B cell (primary cell): ENCODE measurements around the gene JAM2. TPM values are rescaled to one million over a fixed set of nuclear protein-coding genes. Genes with fewer than 3 reads are reported as not detected.
A peak's percentile ranks its signal among the peaks of the same experiment; 100 is the strongest.

Experiments used
- ATAC-seq: fragments of 200-7000 bp; cut with Tn5 transposase; one replicate; pipeline ENCODE4 v1.10.0; 2021; ENCODE audit warnings: low read depth, mild to moderate bottlenecking, moderate number of reproducible peaks, moderate library complexity
- CTCF ChIA-PET: fragments of 350-600 bp; sonication (Branson Sonifier 250); formaldehyde crosslinking; loops from one replicate; lab custom pipeline; 2021; ENCODE audit warnings: antibody characterized with exemption, inconsistent platforms; lab: Charles Lee
- POLR2A ChIA-PET: fragments of 350-600 bp; sonication (Branson Sonifier 250); formaldehyde crosslinking; loops from one replicate; lab custom pipeline; 2021; ENCODE audit warnings: antibody characterized with exemption; lab: Charles Lee
- DNase-seq: peaks from one replicate; pipeline ENCODE4 v3.0.0; 2013
- H2AFZ ChIP-seq: 2 replicates; pipeline ENCODE4 v1.6.1; 2012; ENCODE audit warnings: mild to moderate bottlenecking, low read depth, low read length; ENCODE audit not compliant: insufficient read depth, poor library complexity, severe bottlenecking
- H3K27ac ChIP-seq, 2 donors: 1 replicate in 1 of 2; 2 replicates in 1 of 2; pipeline ENCODE4 v1.5.1; 2012 to 2013; ENCODE audit warnings: low read length in 2 of 2, mild to moderate bottlenecking in 2 of 2, moderate library complexity in 1 of 2
- H3K27me3 ChIP-seq, 4 experiments: fragments of 200-600 bp in 1 of 4; sonication (generic) in 1 of 4; replicated peaks in 1 of 4; 1 replicate in 2 of 4; 2 replicates in 2 of 4; pipeline versions ENCODE4 v1.6.1 to v1.7.0; 2013 to 2016; ENCODE audit warnings: low read length in 3 of 4, mild to moderate bottlenecking in 2 of 4, mixed read lengths in 1 of 4, moderate library complexity in 1 of 4; ENCODE audit not compliant: insufficient read depth in 4 of 4, control insufficient read depth in 3 of 4; ENCODE audit errors: control extremely low read depth in 1 of 4
- H3K36me3 ChIP-seq, 2 experiments: replicated peaks in 1 of 2; 1 replicate in 1 of 2; 2 replicates in 1 of 2; pipeline versions ENCODE4 v1.6.1 to v1.7.1; 2013; ENCODE audit warnings: low read length in 1 of 2; ENCODE audit not compliant: insufficient read depth in 2 of 2, control insufficient read depth in 1 of 2; ENCODE audit errors: control extremely low read depth in 1 of 2, extremely low read depth in 1 of 2
- H3K4me1 ChIP-seq, 2 donors: fragments of 200-600 bp in 1 of 2; sonication (generic) in 1 of 2; 1 replicate in 1 of 2; 2 replicates in 1 of 2; pipeline versions ENCODE4 v1.5.1 to v1.6.1; 2013 to 2017; ENCODE audit warnings: low read length in 2 of 2; ENCODE audit not compliant: control insufficient read depth in 2 of 2, insufficient read depth in 2 of 2
- H3K4me2 ChIP-seq: replicated peaks from 2 replicates; pipeline ENCODE3; 2012; ENCODE audit warnings: mild to moderate bottlenecking, low read depth, low read length; ENCODE audit not compliant: poor library complexity, severe bottlenecking
- H3K4me3 ChIP-seq, 5 experiments: fragments of 200-600 bp in 1 of 5; sonication (generic) in 1 of 5; 1 replicate in 3 of 5; 2 replicates in 2 of 5; pipeline versions ENCODE4 v1.5.1 to v1.7.0; 2011 to 2016; ENCODE audit warnings: low read length in 4 of 5, mild to moderate bottlenecking in 4 of 5, low read depth in 2 of 5, control low read depth in 1 of 5, moderate library complexity in 1 of 5; ENCODE audit not compliant: insufficient read depth in 1 of 5; ENCODE audit errors: control extremely low read depth in 1 of 5, extremely low read depth in 1 of 5
- H3K79me2 ChIP-seq: fragments of 200-600 bp; sonication (generic); one replicate; pipeline ENCODE4 v1.6.0; 2016; ENCODE audit warnings: low read length; ENCODE audit not compliant: control insufficient read depth, insufficient read depth
- H3K9ac ChIP-seq: fragments of 200-600 bp; sonication (generic); 2 replicates; pipeline ENCODE4 v1.6.1; 2017; ENCODE audit warnings: mild to moderate bottlenecking, low read length, moderate library complexity
- H3K9me3 ChIP-seq, 3 donors: one replicate each; pipeline versions ENCODE4 v1.6.1 to v1.7.1; 2013; ENCODE audit warnings: low read length in 2 of 3; ENCODE audit not compliant: control insufficient read depth in 2 of 3, insufficient read depth in 1 of 3; ENCODE audit errors: control extremely low read depth in 1 of 3
- H4K20me1 ChIP-seq: 2 replicates; pipeline ENCODE4 v1.6.0; 2012; ENCODE audit warnings: mild to moderate bottlenecking, low read length; ENCODE audit not compliant: insufficient read depth, control insufficient read depth, poor library complexity, severe bottlenecking
- H3K27ac Mint-ChIP-seq: one replicate; pipeline ENCODE4 v1.8.0; 2021; ENCODE audit warnings: mixed read lengths
- H3K27me3 Mint-ChIP-seq: one replicate; pipeline ENCODE4 v1.8.0; 2021; ENCODE audit warnings: mixed read lengths
- H3K4me1 Mint-ChIP-seq: one replicate; pipeline ENCODE4 v1.8.0; 2021; ENCODE audit warnings: mixed read lengths
- H3K4me3 Mint-ChIP-seq: one replicate; pipeline ENCODE4 v1.8.0; 2021; ENCODE audit warnings: mixed read lengths
- H3K9me3 Mint-ChIP-seq: one replicate; pipeline ENCODE4 v1.8.0; 2022; ENCODE audit warnings: mixed read lengths; ENCODE audit not compliant: insufficient read depth
- CTCF ChIP-seq: fragments of 200-600 bp; IDR thresholded peaks from one replicate; pipeline ENCODE4 v1.8.0; 2022; ENCODE audit warnings: antibody characterized with exemption, mild to moderate bottlenecking
- EZH2 ChIP-seq: IDR thresholded peaks from 2 replicates; pipeline ENCODE4 v1.6.1; 2012; ENCODE audit warnings: borderline replicate concordance, low read depth, mild to moderate bottlenecking, moderate library complexity, low read length; ENCODE audit not compliant: insufficient read depth, poor library complexity, severe bottlenecking
- WGBS: methylation state at CpG from one replicate; pipeline ENCODE4 v1.1.5; 2013; ENCODE audit warnings: missing lambda C conversion rate; ENCODE audit not compliant: insufficient coverage; 5-methylcytosine and 5-hydroxymethylcytosine counted together
- intact Hi-C: fragments of 100-400 bp; cut with micrococcal nuclease; formaldehyde crosslinking; loops from one replicate; pipeline ENCODE4 v1.10.0; 2022
- polyA plus RNA-seq: library from polyadenylated mRNA; depleted of rRNA; stranded (reverse); fragments of >200 nt; gene quantifications from 2 replicates; pipeline ENCODE4 v1.2.3, GENCODE V29; 2012
- total RNA-seq, 2 donors: library from RNA; stranded (reverse); fragments of 120-200 nt in 1 of 2; gene quantifications; 1 replicate in 1 of 2; 2 replicates in 1 of 2; pipeline versions ENCODE4 v1.2.3 to v1.2.4, GENCODE V29; 2013 to 2022

JAM2 gene
- total and polyA plus RNA-seq, 2 donors (not counting 1 experiment from before 2014, with no cell fraction given) = 0.94 to 1.5 TPM

GRCh38 chr21:25647647-25648046 is 8.6 kb downstream of the JAM2 start:
- 8% methylated on average over 5 of the region's 5 CpGs for WGBS
- Mint-ChIP-seq H3K9me3 (no peaks in the 10 kb centered on the region), H3K27me3 (no peaks in the 10 kb centered on the region), H3K4me3 (peak overlapping the region; percentile 24), H3K4me1 (peaks cover 26% of the 10 kb centered on the region), H3K27ac (no peak overlapping the region)
- no peaks in the 10 kb centered on the region for H3K27me3 ChIP-seq
- peaks cover 11 to 17% of the 10 kb centered on the region in 2 donors for H3K4me1 ChIP-seq
- peak overlapping the region; percentile 48 for H2AFZ ChIP-seq
- H3K9ac ChIP-seq = no peak overlapping the region
- H3K79me2 ChIP-seq = no peaks in the 10 kb centered on the region
- DNase-seq (peak; percentile 16), ATAC-seq (no peak)
- intact Hi-C loops = no loop called here
- H3K27ac ChIP-seq = no peak overlapping the region
- H4K20me1 ChIP-seq = no peaks in the 10 kb centered on the region
- H3K4me2 ChIP-seq = peak overlapping the region; percentile 33
- no peak overlapping the region for H3K4me3 ChIP-seq
- ChIA-PET CTCF (interaction anchor here (1.3 kb wide), 1 partner anchor 9 kb away, joined by 3 read pairs; the partner anchor contains the start of gene JAM2), POLR2A (no interaction called here)
- H3K36me3 ChIP-seq = no peaks in the 10 kb centered on the region
- H3K9me3 ChIP-seq = no peaks in the 10 kb centered on the region
- TF ChIP-seq CTCF = no peak
- TF ChIP-seq EZH2 = no peak

- WGBS = 60% methylated on average over 1 of the region's 7 CpGs
- H3K4me1 ChIP-seq = peaks cover 11 to 17% of the 10 kb centered on the region in 2 donors
- no peaks in the 10 kb centered on the region for H3K79me2 ChIP-seq
- no peaks in the 10 kb centered on the region for H4K20me1 ChIP-seq
- intact Hi-C loops = no loop called here
- H3K27ac ChIP-seq = no peak overlapping the region
- no peaks in the 10 kb centered on the region for H3K9me3 Mint-ChIP-seq
- H3K9me3 ChIP-seq = no peaks in the 10 kb centered on the region
- no peak overlapping the region for H3K4me2 ChIP-seq
- H3K9ac ChIP-seq = no peak overlapping the region
- no peak overlapping the region for H3K4me3 Mint-ChIP-seq
- H3K27ac Mint-ChIP-seq = no peak overlapping the region
- ATAC-seq (no peak), DNase-seq (no peak)
- H2AFZ ChIP-seq = no peak overlapping the region
- TF ChIP-seq EZH2 = no peak
- TF ChIP-seq CTCF = no peak
- ChIA-PET POLR2A (no interaction called here), CTCF (no interaction called here)
- H3K27me3 ChIP-seq = no peaks in the 10 kb centered on the region
- H3K4me3 ChIP-seq = no peak overlapping the region
- H3K4me1 Mint-ChIP-seq = peaks cover 26% of the 10 kb centered on the region
- H3K27me3 Mint-ChIP-seq = no peaks in the 10 kb centered on the region
- H3K36me3 ChIP-seq = no peaks in the 10 kb centered on the region
Observed at GRCh38 chr21:25649146-25649545, 10.1 kb downstream of the JAM2 start.
